Loucy (cell line): ENCODE results near the gene GMCL2.

Source experiments
- H2AFZ ChIP-seq: fragments of 200-600 bp; sonication (generic); 2 replicates; pipeline ENCODE4 v1.6.0; 2016; ENCODE audit warnings: antibody characterized with exemption, mild to moderate bottlenecking, low read length, moderate library complexity
- H3F3A ChIP-seq: fragments of 200-600 bp; 2 replicates; pipeline ENCODE4 v1.6.0; 2016; ENCODE audit warnings: antibody characterized with exemption, low read depth, mild to moderate bottlenecking
- H3K27me3 ChIP-seq: fragments of 200-600 bp; sonication (generic); 2 replicates; pipeline ENCODE4 v1.6.1; 2014; ENCODE audit warnings: low read length, mild to moderate bottlenecking; ENCODE audit not compliant: insufficient read depth, poor library complexity, severe bottlenecking
- H3K36me3 ChIP-seq: fragments of 200-600 bp; sonication (generic); 2 replicates; pipeline ENCODE4 v1.6.1; 2016; ENCODE audit warnings: low read length; ENCODE audit not compliant: insufficient read depth
- H3K4me1 ChIP-seq: fragments of 200-600 bp; sonication (generic); 2 replicates; pipeline ENCODE4 v1.5.1; 2014; ENCODE audit warnings: low read length, mild to moderate bottlenecking; ENCODE audit not compliant: insufficient read depth, poor library complexity, severe bottlenecking
- H3K4me2 ChIP-seq: fragments of 200-600 bp; sonication (generic); 2 replicates; pipeline ENCODE4 v1.6.0; 2014; ENCODE audit warnings: antibody characterized with exemption, low read length, low read depth, mild to moderate bottlenecking; ENCODE audit not compliant: poor library complexity, severe bottlenecking
- H3K4me3 ChIP-seq: fragments of 200-600 bp; sonication (generic); 2 replicates; pipeline ENCODE4 v1.5.1; 2014; ENCODE audit warnings: low read length, mild to moderate bottlenecking, mixed read lengths; ENCODE audit not compliant: poor library complexity, severe bottlenecking
- H3K79me2 ChIP-seq: fragments of 200-600 bp; sonication (generic); 2 replicates; pipeline ENCODE4 v1.6.1; 2014; ENCODE audit warnings: low read length; ENCODE audit not compliant: insufficient read depth
- H3K9ac ChIP-seq: fragments of 200-600 bp; sonication (generic); 2 replicates; pipeline ENCODE4 v1.6.0; 2014; ENCODE audit warnings: mild to moderate bottlenecking, low read depth, low read length, moderate library complexity; ENCODE audit not compliant: poor library complexity, severe bottlenecking
- H3K9me2 ChIP-seq: fragments of 200-600 bp; sonication (generic); replicated peaks from 2 replicates; pipeline ENCODE4 v1.6.1; 2016; ENCODE audit warnings: low read depth, low read length, mixed read lengths
- H3K9me3 ChIP-seq: fragments of 200-600 bp; sonication (generic); 2 replicates; pipeline ENCODE4 v1.6.1; 2014; ENCODE audit warnings: mild to moderate bottlenecking, antibody characterized with exemption, low read length, low read depth; ENCODE audit not compliant: insufficient read depth
- H4K20me1 ChIP-seq: fragments of 200-600 bp; sonication (generic); 2 replicates; pipeline ENCODE4 v1.6.0; 2014; ENCODE audit warnings: antibody characterized with exemption, low read length, mild to moderate bottlenecking; ENCODE audit not compliant: insufficient read depth, poor library complexity, severe bottlenecking
- EZH2phosphoT487 ChIP-seq: fragments of 200-600 bp; IDR thresholded peaks from 2 replicates; pipeline ENCODE4 v1.6.1; 2018; ENCODE audit warnings: antibody characterized with exemption, mild to moderate bottlenecking, moderate library complexity, borderline replicate concordance
- TF ChIP-seq, protein P1 (sequence below): fragments of 200-600 bp; sonication (generic); conservative IDR thresholded peaks from 2 replicates; pipeline ENCODE4 v1.5.1; 2014; ENCODE audit warnings: mild to moderate bottlenecking, antibody characterized with exemption, low read length

The GMCL2 gene

DNA sequence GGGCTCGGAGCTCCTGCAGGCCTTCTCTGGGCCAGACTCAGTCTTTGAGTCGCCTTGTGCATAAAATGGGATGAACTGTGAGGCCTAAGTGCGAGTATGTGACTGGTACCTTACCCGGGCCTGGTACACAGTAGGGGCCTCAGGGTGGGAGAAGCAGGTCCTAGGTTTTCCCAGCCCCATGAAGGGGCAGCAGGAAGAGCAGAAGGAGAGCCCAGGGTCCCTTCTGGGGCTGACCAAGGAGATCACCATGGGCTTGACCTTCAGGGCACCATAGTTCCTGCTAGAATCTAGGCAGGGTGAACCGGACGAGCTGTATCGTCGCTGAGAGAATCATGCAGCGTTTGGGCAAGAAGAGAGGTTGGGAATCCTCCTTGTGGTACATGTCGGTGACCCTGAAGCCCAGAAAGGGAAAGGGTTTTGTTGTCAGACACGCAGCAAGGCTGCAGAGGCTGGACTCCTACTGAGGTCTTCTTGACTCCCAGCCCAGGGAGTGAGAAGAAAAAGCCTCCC, 45.8 kb upstream of the GMCL2 start:
- peak overlapping the region; percentile 88 for H3K4me3 ChIP-seq
- peak overlapping the region; percentile 82 for H3K4me2 ChIP-seq
- TF ChIP-seq EZH2phosphoT487, result no peak
- TF ChIP-seq, protein P1, sequence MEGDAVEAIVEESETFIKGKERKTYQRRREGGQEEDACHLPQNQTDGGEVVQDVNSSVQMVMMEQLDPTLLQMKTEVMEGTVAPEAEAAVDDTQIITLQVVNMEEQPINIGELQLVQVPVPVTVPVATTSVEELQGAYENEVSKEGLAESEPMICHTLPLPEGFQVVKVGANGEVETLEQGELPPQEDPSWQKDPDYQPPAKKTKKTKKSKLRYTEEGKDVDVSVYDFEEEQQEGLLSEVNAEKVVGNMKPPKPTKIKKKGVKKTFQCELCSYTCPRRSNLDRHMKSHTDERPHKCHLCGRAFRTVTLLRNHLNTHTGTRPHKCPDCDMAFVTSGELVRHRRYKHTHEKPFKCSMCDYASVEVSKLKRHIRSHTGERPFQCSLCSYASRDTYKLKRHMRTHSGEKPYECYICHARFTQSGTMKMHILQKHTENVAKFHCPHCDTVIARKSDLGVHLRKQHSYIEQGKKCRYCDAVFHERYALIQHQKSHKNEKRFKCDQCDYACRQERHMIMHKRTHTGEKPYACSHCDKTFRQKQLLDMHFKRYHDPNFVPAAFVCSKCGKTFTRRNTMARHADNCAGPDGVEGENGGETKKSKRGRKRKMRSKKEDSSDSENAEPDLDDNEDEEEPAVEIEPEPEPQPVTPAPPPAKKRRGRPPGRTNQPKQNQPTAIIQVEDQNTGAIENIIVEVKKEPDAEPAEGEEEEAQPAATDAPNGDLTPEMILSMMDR, result no peak
- peaks cover 17% of the 10 kb centered on the region for H4K20me1 ChIP-seq
- no peaks in the 10 kb centered on the region for H3K9me2 ChIP-seq
- no peaks in the 10 kb centered on the region for H3F3A ChIP-seq
- peak overlapping the region; percentile 91 for H2AFZ ChIP-seq
- peaks cover 12% of the 10 kb centered on the region for H3K4me1 ChIP-seq
- no peaks in the 10 kb centered on the region for H3K27me3 ChIP-seq
- H3K9me3 ChIP-seq, result no peaks in the 10 kb centered on the region
- peak overlapping the region; percentile 83 for H3K9ac ChIP-seq
- no peaks in the 10 kb centered on the region; the same call in 1 of the 2 replicates for H3K36me3 ChIP-seq
- peaks cover 26% of the 10 kb centered on the region for H3K79me2 ChIP-seq

DNA sequence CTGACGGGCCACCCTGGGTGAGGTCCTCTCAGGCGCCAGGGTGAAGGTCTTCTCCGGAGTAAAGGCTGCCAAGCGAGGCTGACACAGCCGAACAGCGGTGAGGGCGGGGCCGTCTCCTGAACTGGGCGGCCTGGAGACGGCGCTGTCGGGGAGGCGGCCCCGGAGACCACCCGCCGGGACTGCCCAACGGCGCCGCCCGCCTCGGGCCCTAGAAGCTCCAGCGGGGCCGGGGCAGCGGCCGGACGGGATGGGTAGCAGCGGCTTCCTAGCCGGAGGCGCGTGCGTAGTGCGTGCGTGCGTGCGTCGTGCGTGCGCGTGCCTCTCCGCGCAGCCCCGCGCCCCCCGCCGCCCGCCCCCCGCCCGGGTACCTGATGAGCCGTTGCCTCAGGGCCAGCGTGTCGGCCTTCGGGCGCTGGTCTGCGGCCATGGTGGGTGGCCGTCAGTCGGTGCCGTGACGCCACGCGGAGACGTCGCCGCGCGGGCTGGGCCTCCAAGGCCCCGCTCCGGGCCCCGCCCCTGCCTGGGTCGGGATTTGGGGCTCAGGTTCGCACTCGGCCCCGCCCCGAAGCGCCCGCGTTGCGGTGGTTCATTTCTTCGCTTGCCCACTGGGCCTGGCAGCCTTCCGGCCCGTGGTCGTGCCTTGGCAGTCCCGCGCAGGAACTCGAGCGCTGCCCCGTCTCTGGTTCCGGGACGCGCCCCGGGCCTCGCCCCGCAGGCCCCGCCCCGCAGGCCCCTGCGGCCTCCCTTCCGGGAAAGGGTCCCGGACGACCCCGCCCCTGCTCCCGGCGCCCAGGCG, 45.2 kb upstream of the GMCL2 start, which contains the start of gene PHYKPL:
PHYKPL (minus strand) TSS at position 679 of the 796 bp plus-strand sequence; CDS start at position 427, 252 bp downstream.
- Histone ChIP-seq H3K9me2 (no peaks in the 10 kb centered on the region), H3K4me1 (peaks cover 12% of the 10 kb centered on the region), H3K27me3 (no peaks in the 10 kb centered on the region), H3F3A (no peaks in the 10 kb centered on the region), H3K36me3 (no peaks in the 10 kb centered on the region; the same call in 1 of the 2 replicates), H3K79me2 (peaks cover 26% of the 10 kb centered on the region), H3K9ac (peak within 1 kb of the TSS; percentile 83), H3K4me3 (peak within 1 kb of the TSS; percentile 88), H2AFZ (peak within 1 kb of the TSS; percentile 91), H4K20me1 (peaks cover 17% of the 10 kb centered on the region), H3K4me2 (peak within 1 kb of the TSS; percentile 87), H3K9me3 (no peaks in the 10 kb centered on the region)
- TF ChIP-seq, protein P1, result 0 out of 2 replicates have a peak, but pooled peaks have one; percentile 9
- TF ChIP-seq EZH2phosphoT487, result no peak

DNA sequence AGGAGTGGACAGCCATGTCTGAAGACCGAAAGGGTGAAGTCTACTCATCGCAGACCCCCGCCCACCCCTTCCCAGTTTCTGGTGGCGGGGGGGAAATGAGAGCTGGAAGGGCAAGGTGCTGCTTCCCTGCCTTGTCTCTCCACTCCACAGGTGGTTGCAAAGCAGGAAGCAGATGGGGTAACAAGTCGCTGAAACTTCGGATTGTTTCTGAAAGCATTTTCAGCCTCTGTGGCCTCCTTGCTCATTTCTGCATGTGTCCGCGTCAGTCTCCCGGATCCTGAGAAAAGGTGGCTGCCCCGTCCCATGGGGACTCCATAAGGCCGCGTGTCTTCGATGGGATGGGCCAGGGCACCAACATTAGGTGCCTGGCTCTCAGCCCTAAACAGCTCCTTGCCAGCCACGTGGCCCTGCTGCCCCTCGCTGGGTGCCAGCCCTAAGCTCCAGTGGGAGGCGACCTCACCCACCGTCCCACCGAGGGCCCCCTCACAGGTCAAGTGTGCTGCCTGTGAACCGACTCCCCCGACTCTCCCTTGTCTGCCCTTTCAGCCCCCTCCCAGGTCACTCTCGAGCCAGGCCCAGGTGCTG, 44.5 kb upstream of the GMCL2 start:
- TF ChIP-seq EZH2phosphoT487, result no peak
- TF ChIP-seq, protein P1, result no peak
- peak overlapping the region; percentile 87 for H3K4me2 ChIP-seq
- peaks cover 26% of the 10 kb centered on the region for H3K79me2 ChIP-seq
- H3K27me3 ChIP-seq, result no peaks in the 10 kb centered on the region
- H3K9me2 ChIP-seq, result no peaks in the 10 kb centered on the region
- H2AFZ ChIP-seq, result no peak overlapping the region
- no peaks in the 10 kb centered on the region for H3K9me3 ChIP-seq
- peak overlapping the region; percentile 88 for H3K4me3 ChIP-seq
- H3F3A ChIP-seq, result no peaks in the 10 kb centered on the region
- H3K9ac ChIP-seq, result peak overlapping the region; percentile 83
- peaks cover 17% of the 10 kb centered on the region for H4K20me1 ChIP-seq
- no peaks in the 10 kb centered on the region; the same call in 1 of the 2 replicates for H3K36me3 ChIP-seq
- peaks cover 12% of the 10 kb centered on the region for H3K4me1 ChIP-seq
